Panc1 (cell line): ENCODE results near the gene SLC22A6.

ENCODE experiments used
- POLR2AphosphoS5 ChIP-seq: IDR thresholded peaks from 2 replicates; pipeline ENCODE4 v1.6.1; 2012; ENCODE audit warnings: mild to moderate bottlenecking, low read depth, low read length, moderate library complexity
- SIN3A ChIP-seq: IDR thresholded peaks from 2 replicates; pipeline ENCODE4 v1.6.1; 2012; ENCODE audit warnings: low read depth, mild to moderate bottlenecking, low read length, moderate library complexity, borderline replicate concordance; ENCODE audit not compliant: insufficient read depth
- TF ChIP-seq, protein P1 (sequence below), 2 experiments: IDR thresholded peaks; 2 replicates each; pipeline ENCODE4 v1.6.1; 2011 to 2012; ENCODE audit warnings: low read depth in 2 of 2, control low read depth in 1 of 2, low read length in 1 of 2, mild to moderate bottlenecking in 1 of 2, moderate library complexity in 1 of 2; ENCODE audit not compliant: insufficient read depth in 1 of 2
- TF ChIP-seq, protein P2 (sequence below): fragments of 450-650 bp; IDR thresholded peaks from 2 replicates; pipeline ENCODE4 v1.5.1; 2017; ENCODE audit warnings: mild to moderate bottlenecking

DNA sequence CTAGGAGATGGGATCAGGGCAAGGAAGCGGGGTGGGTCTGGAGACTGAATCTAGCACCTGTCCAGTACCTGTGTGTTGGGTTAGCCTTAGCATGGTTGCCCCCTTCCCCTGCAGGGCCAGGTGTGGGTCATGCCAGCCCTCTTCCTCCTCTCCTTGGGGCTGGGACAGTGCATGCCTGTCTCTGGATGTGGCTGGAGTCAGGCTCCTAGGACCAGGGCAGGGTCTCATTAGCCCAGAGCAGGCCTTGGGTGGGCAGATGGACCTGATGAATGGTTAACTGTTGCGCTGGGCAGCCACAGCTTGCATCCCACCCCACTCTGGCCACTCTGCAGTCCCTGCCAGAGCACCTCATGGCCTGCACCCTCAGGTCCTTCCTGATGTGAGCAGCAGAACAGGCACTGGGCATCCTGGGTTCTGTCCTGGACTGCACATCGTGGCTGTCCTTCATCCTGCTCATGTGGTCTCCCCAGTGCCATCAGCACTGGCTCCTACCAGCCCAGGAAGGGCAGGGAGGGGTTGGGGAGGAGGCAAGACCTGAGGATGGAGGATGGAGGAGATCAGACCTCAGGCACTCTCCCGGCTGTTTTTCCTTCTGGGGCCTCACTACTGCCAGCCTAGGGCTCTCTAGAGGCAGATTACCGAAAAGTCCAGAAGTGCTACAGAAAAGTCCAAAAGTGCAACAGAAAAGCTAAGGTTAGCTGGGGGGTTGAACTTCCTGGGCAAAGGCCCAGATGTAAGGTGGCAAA, 50.8 kb downstream of the SLC22A6 start:
- TF ChIP-seq, protein P1, sequence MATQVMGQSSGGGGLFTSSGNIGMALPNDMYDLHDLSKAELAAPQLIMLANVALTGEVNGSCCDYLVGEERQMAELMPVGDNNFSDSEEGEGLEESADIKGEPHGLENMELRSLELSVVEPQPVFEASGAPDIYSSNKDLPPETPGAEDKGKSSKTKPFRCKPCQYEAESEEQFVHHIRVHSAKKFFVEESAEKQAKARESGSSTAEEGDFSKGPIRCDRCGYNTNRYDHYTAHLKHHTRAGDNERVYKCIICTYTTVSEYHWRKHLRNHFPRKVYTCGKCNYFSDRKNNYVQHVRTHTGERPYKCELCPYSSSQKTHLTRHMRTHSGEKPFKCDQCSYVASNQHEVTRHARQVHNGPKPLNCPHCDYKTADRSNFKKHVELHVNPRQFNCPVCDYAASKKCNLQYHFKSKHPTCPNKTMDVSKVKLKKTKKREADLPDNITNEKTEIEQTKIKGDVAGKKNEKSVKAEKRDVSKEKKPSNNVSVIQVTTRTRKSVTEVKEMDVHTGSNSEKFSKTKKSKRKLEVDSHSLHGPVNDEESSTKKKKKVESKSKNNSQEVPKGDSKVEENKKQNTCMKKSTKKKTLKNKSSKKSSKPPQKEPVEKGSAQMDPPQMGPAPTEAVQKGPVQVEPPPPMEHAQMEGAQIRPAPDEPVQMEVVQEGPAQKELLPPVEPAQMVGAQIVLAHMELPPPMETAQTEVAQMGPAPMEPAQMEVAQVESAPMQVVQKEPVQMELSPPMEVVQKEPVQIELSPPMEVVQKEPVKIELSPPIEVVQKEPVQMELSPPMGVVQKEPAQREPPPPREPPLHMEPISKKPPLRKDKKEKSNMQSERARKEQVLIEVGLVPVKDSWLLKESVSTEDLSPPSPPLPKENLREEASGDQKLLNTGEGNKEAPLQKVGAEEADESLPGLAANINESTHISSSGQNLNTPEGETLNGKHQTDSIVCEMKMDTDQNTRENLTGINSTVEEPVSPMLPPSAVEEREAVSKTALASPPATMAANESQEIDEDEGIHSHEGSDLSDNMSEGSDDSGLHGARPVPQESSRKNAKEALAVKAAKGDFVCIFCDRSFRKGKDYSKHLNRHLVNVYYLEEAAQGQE (IDR thresholded peaks at IDR 0.05; ENCODE audit: insufficient read depth in 1 of 2, low read depth in 2 of 2, low read length in 1 of 2): no peak
- TF ChIP-seq, protein P2, sequence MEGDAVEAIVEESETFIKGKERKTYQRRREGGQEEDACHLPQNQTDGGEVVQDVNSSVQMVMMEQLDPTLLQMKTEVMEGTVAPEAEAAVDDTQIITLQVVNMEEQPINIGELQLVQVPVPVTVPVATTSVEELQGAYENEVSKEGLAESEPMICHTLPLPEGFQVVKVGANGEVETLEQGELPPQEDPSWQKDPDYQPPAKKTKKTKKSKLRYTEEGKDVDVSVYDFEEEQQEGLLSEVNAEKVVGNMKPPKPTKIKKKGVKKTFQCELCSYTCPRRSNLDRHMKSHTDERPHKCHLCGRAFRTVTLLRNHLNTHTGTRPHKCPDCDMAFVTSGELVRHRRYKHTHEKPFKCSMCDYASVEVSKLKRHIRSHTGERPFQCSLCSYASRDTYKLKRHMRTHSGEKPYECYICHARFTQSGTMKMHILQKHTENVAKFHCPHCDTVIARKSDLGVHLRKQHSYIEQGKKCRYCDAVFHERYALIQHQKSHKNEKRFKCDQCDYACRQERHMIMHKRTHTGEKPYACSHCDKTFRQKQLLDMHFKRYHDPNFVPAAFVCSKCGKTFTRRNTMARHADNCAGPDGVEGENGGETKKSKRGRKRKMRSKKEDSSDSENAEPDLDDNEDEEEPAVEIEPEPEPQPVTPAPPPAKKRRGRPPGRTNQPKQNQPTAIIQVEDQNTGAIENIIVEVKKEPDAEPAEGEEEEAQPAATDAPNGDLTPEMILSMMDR: no peak
- TF ChIP-seq POLR2AphosphoS5 (no peak), SIN3A (no peak)
